K562 (cell line): ENCODE results near the gene SLC25A45. TPM values are rescaled to one million over a fixed set of nuclear protein-coding genes. Genes with fewer than 3 reads are reported as not detected.

Source experiments
- ATAC-seq: fragments of 200-7000 bp; cut with Tn5 transposase; 3 replicates; pipeline ENCODE4 v1.9.1; 2020; ENCODE audit warnings: moderate library complexity
- BruUV-seq: library from RNA; stranded (reverse); fragments of 400-500 nt; replicated peaks from 2 replicates; lab custom pipeline; 2021; lab: Mats Ljungman, UMichigan
- CTCF ChIA-PET: fragments of 300-600 bp; formaldehyde crosslinking; extraction: SDS; loops from one replicate; lab custom pipeline; 2021; ENCODE audit warnings: low intra/inter-chr PET ratio; lab: Yijun Ruan, JAX
- POLR2A ChIA-PET: fragments of 300-600, 350-650 bp; sonication (Branson Sonifier 250); formaldehyde crosslinking; extraction: SDS; loops from one replicate; lab custom pipeline; 2021; ENCODE audit warnings: antibody characterized with exemption, inconsistent platforms; lab: Yijun Ruan, JAX
- DNase-seq, 4 experiments: peaks; one replicate each; pipeline versions ENCODE4 v3.0.0 to v3.0.0-alpha.2; 2011 to 2018; ENCODE audit warnings: low spot score in 3 of 4, mixed read lengths in 3 of 4; ENCODE audit errors: extremely low read depth in 1 of 4
- FAIRE-seq: peaks from 2 replicates; lab custom pipeline; 2011; peaks lifted over from hg19 to GRCh38; lab: Jason Lieb, UNC
- H2AFZ ChIP-seq: 2 replicates; pipeline ENCODE4 v1.6.0; 2011; ENCODE audit warnings: low read depth, low read length, control low read depth, inconsistent platforms
- H3K27ac ChIP-seq: fragments of 200-600 bp; 3 replicates; pipeline ENCODE4 v1.8.0; 2011; ENCODE audit warnings: low read depth, mild to moderate bottlenecking, control low read depth, inconsistent platforms, low read length, moderate library complexity, mixed read lengths; ENCODE audit errors: extremely low read depth
- H3K27me3 ChIP-seq, 2 experiments: fragments of 300-600 bp in 1 of 2; 2 replicates in 1 of 2; 3 replicates in 1 of 2; pipeline versions ENCODE4 v1.6.0 to v1.8.0; 2011; ENCODE audit warnings: inconsistent platforms in 2 of 2, low read length in 2 of 2, mild to moderate bottlenecking in 1 of 2, mixed read lengths in 1 of 2, moderate library complexity in 1 of 2; ENCODE audit not compliant: control insufficient read depth in 2 of 2, insufficient read depth in 2 of 2
- H3K36me3 ChIP-seq: fragments of 300-600 bp; 3 replicates; pipeline ENCODE4 v1.8.0; 2011; ENCODE audit warnings: mild to moderate bottlenecking, low read length, inconsistent platforms; ENCODE audit not compliant: control insufficient read depth, insufficient read depth
- H3K4me1 ChIP-seq, 2 experiments: fragments of 200-600 bp in 1 of 2; replicated peaks in 1 of 2; 2 replicates in 1 of 2; 3 replicates in 1 of 2; pipeline versions ENCODE4 v1.5.1 to v1.8.0; 2011; ENCODE audit warnings: inconsistent platforms in 2 of 2, low read length in 2 of 2, mild to moderate bottlenecking in 1 of 2, mixed read lengths in 1 of 2, moderate library complexity in 1 of 2; ENCODE audit not compliant: control insufficient read depth in 2 of 2, insufficient read depth in 2 of 2
- H3K4me2 ChIP-seq: 2 replicates; pipeline ENCODE4 v1.6.1; 2011; ENCODE audit warnings: low read length, control low read depth, inconsistent platforms, mixed read lengths; ENCODE audit not compliant: insufficient read depth
- H3K4me3 ChIP-seq: fragments of 200-600 bp; sonication (generic), shearing (Covaris generic); 2 replicates; pipeline ENCODE4 v1.5.1; 2016; ENCODE audit warnings: control low read depth, inconsistent platforms
- H3K79me2 ChIP-seq: fragments of 200-600 bp; 3 replicates; pipeline ENCODE4 v1.8.0; 2011; ENCODE audit warnings: low read length, inconsistent platforms; ENCODE audit not compliant: control insufficient read depth, insufficient read depth
- H3K9ac ChIP-seq, 2 experiments: 2 replicates each; pipeline versions ENCODE4 v1.6.0 to v1.6.1; 2011; ENCODE audit warnings: low read depth in 2 of 2, low read length in 2 of 2, control low read depth in 1 of 2, inconsistent platforms in 1 of 2, mild to moderate bottlenecking in 1 of 2, mixed read lengths in 1 of 2; ENCODE audit not compliant: insufficient read depth in 1 of 2
- H3K9me1 ChIP-seq: one replicate; pipeline ENCODE4 v1.6.0; 2011; ENCODE audit warnings: inconsistent platforms, mild to moderate bottlenecking, low read length, moderate library complexity; ENCODE audit not compliant: control insufficient read depth, insufficient read depth
- H3K9me3 ChIP-seq: replicated peaks from 2 replicates; pipeline ENCODE4 v1.5.1; 2011; ENCODE audit warnings: low read depth, low read length, inconsistent platforms; ENCODE audit not compliant: control insufficient read depth, insufficient read depth
- H4K20me1 ChIP-seq: replicated peaks from 2 replicates; pipeline ENCODE4 v1.6.1; 2011; ENCODE audit warnings: low read length, inconsistent platforms, mixed read lengths; ENCODE audit not compliant: control insufficient read depth, insufficient read depth
- ETV5 ChIP-seq: sonication (generic); formaldehyde crosslinking; IDR thresholded peaks from 2 replicates; pipeline ENCODE4 v1.4.0; 2020; ENCODE audit warnings: low read depth, mild to moderate bottlenecking, missing genetic modification reagents
- POLR2G ChIP-seq: fragments of 200-400 bp; formaldehyde crosslinking; IDR thresholded peaks from 2 replicates; pipeline ENCODE4 v1.6.1; 2017; ENCODE audit warnings: low read depth, mild to moderate bottlenecking, antibody characterized with exemption, low read length, moderate library complexity
- RBFOX2 ChIP-seq: fragments of 200-400 bp; formaldehyde crosslinking; IDR thresholded peaks from 2 replicates; pipeline ENCODE4 v1.6.1; 2017; ENCODE audit warnings: low read depth, mild to moderate bottlenecking, low read length, moderate library complexity
- RFX7 ChIP-seq: fragments of 250-450 bp; sonication (Bioruptor Pico); IDR thresholded peaks from 2 replicates; pipeline ENCODE4 v1.5.1; 2021; ENCODE audit warnings: mild to moderate bottlenecking
- ZNF12 ChIP-seq: sonication (generic); formaldehyde crosslinking; IDR thresholded peaks from 2 replicates; pipeline ENCODE4 v1.4.0; 2020; ENCODE audit warnings: mild to moderate bottlenecking, missing genetic modification reagents
- ZNF263 ChIP-seq: sonication (generic); formaldehyde crosslinking; IDR thresholded peaks from 2 replicates; pipeline ENCODE4 v1.8.0; 2022; ENCODE audit warnings: mild to moderate bottlenecking, missing genetic modification reagents, borderline replicate concordance
- WGBS: fragments of 100-300 bp; shearing (Covaris generic); methylation state at CpG from one replicate; pipeline ENCODE4 v1.1.6; 2016; ENCODE audit warnings: low coverage, mixed read lengths; ENCODE audit not compliant: insufficient coverage; ENCODE audit errors: missing lambda C conversion rate; 5-methylcytosine and 5-hydroxymethylcytosine counted together
- in situ Hi-C: fragments of 300-500 bp; cut with MboI; formaldehyde crosslinking; loops from 4 replicates; pipeline ENCODE4 v1.15.0; 2018; ENCODE audit warnings: inconsistent platforms, mixed read lengths
- intact Hi-C: fragments of 100-400 bp; cut with micrococcal nuclease; formaldehyde crosslinking; loops from 2 replicates; pipeline ENCODE4 v1.14.2; 2022
- polyA plus RNA-seq, 8 experiments: library from polyadenylated mRNA; depleted of rRNA in 4 of 8; stranded (reverse) in 5 of 8; unstranded in 3 of 8; fragments of >200 nt; fragmentation: Nextera tagmentation in 2 of 8; fragmentation: Illumina TruSeq in 1 of 8; extraction: Ambion mirVana in 2 of 8; extraction: Trizol in 1 of 8; gene quantifications; 2 replicates each; pipeline versions ENCODE4 v1.2.1 to v1.2.3, GENCODE V29; 2011 to 2014; ENCODE audit warnings: inconsistent platforms in 1 of 8, missing spikeins in 1 of 8
- total RNA-seq, 7 experiments: library from RNA; depleted of rRNA in 6 of 7; stranded (reverse); fragments of >200 nt in 6 of 7; fragmentation: Illumina TruSeq in 2 of 7; extraction: Trizol in 2 of 7; gene quantifications; 2 replicates each; pipeline versions ENCODE4 v1.2.1 to v1.2.3, GENCODE V29; 2011 to 2021; ENCODE audit warnings: low replicate concordance in 1 of 7

SLC25A45 gene
- total and polyA plus RNA-seq, 9 of the 15 experiments (the other 6 are each of a cell fraction or from before 2014, with no cell fraction given): 0.15 to 2.3 (median 0.68) TPM

- H3K27me3 ChIP-seq: no peaks in the 10 kb centered on the region
- CTCF ChIA-PET: no interaction called here
- peak overlapping the region in 1 of 2 experiments; percentile 35; a peak in 1 of 4 replicates for H3K9ac ChIP-seq
- no peak overlapping the region for H3K27ac ChIP-seq
- H3K79me2 ChIP-seq: peaks cover 9% of the 10 kb centered on the region
- no peaks in the 10 kb centered on the region for H3K9me1 ChIP-seq
- BruUV-seq: no TSS peak
- FAIRE-seq: no peak
- no peak for TF ChIP-seq RFX7 (CRISPR knock-in tag)
- no peak for TF ChIP-seq ZNF12 (CRISPR knock-in tag)
- TF ChIP-seq ZNF263 (CRISPR knock-in tag): peak; percentile 81
- no peaks in the 10 kb centered on the region for H3K9me3 ChIP-seq
- WGBS: 77% methylated on average over 5 of the region's 5 CpGs
- in situ Hi-C loops (no loop called here), intact Hi-C loops (no loop called here)
- peaks cover 10 to 28% of the 10 kb centered on the region in 2 experiments; a peak in 4 of 5 replicates for H3K4me1 ChIP-seq
- H4K20me1 ChIP-seq: no peaks in the 10 kb centered on the region
- no peak overlapping the region for H2AFZ ChIP-seq
- no peak for DNase-seq
- H3K36me3 ChIP-seq: peaks cover 51% of the 10 kb centered on the region; the same call in 2 of the 3 replicates
- H3K4me3 ChIP-seq: no peak overlapping the region
- ATAC-seq: no peak
- POLR2A ChIA-PET: interaction anchor here (0.7 to 3.7 kb wide), 8 partner anchors 8 to 95 kb away, joined by 3 to 41 read pairs (median 6); partner anchors contain the start of genes MALAT1 and NEAT1
- no peak overlapping the region for H3K4me2 ChIP-seq
Observed at GRCh38 chr11:65411681-65412070, 29.2 kb upstream of the SLC25A45 start.

- in situ Hi-C loops: no loop called here
- intact Hi-C loops: no loop called here
- DNase-seq (no peak), ATAC-seq (no peak), FAIRE-seq (no peak)
- Histone ChIP-seq H3K4me3 (no peak overlapping the region), H3K27me3 (no peaks in the 10 kb centered on the region), H3K4me2 (no peak overlapping the region), H3K9ac (peak overlapping the region in 1 of 2 experiments; percentile 35; a peak in 2 of 4 replicates), H3K9me3 (no peaks in the 10 kb centered on the region), H3K9me1 (no peaks in the 10 kb centered on the region), H3K27ac (no peak overlapping the region), H4K20me1 (no peaks in the 10 kb centered on the region), H3K4me1 (peaks cover 6 to 22% of the 10 kb centered on the region in 2 experiments; a peak in 4 of 5 replicates), H2AFZ (no peak overlapping the region), H3K79me2 (peaks cover 3% of the 10 kb centered on the region; the same call in 2 of the 3 replicates), H3K36me3 (peaks cover 54% of the 10 kb centered on the region; the same call in 2 of the 3 replicates)
- ChIA-PET POLR2A (interaction anchor here (0.7 to 3.7 kb wide), 7 partner anchors 8 to 96 kb away, joined by 3 to 41 read pairs (median 5); partner anchors contain the start of genes MALAT1 and NEAT1), CTCF (no interaction called here)
- 89% methylated on average over 28 of the region's 29 CpGs for WGBS
- TF ChIP-seq RBFOX2: peak; percentile 26; the same call in 1 of the 2 replicates
- no peak for TF ChIP-seq ETV5
- TF ChIP-seq POLR2G: peak; percentile 66
- BruUV-seq: no TSS peak
Observed at GRCh38 chr11:65410936-65411680, 28.7 kb upstream of the SLC25A45 start.
